Myocyte (in vitro differentiated cells): ENCODE data around the gene S100G. TPM values are rescaled to one million over a fixed set of nuclear protein-coding genes. Genes with fewer than 3 reads are reported as not detected.
A peak's percentile ranks its signal among the peaks of the same experiment; 100 is the strongest.

Source experiments
- DNase-seq: peaks from one replicate; pipeline ENCODE4 v3.0.0-alpha.2; 2012; ENCODE audit warnings: low read depth
- total RNA-seq: library from RNA; depleted of rRNA; stranded (reverse); fragments of >200 nt; gene quantifications from 2 replicates; pipeline ENCODE4 v1.2.3, GENCODE V29; 2014

The S100G gene
- total RNA-seq, 1 donor from 2014 or later, result not detected

- DNase-seq, result no peak
These were observed 3.4 kb upstream of the S100G start for GRCh38 chrX:16646366-16647138.

DNA sequence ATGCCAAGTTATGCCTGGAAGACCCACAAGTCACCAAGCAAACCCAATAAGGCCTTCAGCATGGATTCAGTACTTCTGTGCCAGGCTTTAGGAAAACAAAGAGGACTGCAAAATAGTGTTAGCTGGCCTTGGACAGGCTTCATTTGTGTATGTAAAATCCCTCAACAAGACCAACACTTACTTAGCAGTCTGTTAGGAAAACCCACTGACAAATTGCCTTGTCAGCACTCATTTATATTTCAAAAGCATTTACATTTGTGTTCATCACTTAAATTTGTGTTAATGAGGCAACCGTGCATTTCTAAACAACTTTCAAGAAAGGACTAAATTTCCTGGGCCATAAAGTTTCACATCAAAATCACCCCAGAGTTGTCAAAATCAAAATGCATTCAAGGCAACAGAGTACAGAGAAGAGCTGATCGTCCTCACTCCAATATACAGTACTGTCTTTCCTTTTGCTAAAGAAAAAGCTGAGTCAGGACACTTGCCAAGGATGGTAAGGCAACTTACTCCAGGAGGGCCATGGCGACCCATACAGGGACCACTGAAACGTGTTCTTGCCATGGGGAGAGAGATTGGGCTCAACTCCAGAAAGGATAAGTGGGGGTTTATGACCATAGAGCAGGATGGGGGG, 1.6 kb downstream of the S100G start:
- DNase-seq, result no peak

DNA sequence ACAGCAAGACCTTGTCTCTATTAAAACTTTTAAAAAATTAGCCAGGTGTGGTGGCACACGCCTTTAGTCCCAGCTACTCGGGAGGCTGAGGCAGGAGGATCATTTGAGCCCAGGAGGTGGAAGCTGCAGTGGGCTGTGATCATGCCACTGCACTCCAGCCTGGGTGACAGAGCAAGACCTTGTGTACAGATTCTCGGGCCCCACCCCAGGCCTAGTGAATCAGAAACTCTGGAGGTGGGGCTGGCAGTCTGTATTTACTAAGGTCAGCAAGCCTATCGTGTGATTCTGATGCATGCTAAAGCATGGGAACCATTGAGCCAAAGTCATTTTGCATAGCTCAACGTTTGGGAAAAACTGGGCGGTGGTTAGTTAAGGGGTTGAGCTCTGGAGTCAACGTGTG, 3.5 kb downstream of the S100G start:
- no peak for DNase-seq

DNA sequence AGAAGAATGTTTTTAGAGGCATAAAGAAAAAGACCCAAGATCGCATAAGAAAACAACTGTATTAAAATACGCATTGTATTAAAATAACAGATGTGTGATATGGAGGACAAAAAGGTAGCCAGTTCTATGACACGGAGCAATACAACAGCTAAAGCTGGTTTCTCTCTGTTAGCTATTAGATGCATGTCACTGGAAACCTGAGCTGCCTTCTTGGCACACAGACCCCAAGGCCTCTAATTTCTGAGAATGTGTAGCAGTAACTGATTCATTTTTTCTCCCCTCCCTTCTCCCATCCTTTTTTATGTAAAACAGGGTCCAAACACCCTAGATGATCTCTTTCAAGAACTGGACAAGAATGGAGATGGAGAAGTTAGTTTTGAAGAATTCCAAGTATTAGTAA, 4.1 kb downstream of the S100G start:
- DNase-seq, result no peak

DNA sequence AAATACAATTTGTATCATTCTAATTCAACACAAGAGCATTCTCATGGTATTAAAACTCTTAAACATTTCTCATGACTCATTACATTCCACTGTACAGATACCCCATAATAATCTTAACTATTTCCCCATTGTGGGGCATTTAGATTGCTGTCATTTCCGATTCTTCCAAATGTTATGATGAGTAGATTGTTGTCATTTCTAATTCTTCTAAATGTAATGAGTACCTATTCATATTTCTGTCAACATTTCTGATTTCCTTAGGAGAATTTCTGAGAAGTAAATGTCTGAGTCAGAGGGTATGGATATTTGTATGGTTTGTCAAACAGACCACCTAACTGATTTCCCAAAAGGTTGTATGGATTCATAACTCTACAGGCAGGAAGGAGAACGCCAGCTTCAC, 8.3 kb downstream of the S100G start:
- DNase-seq, result no peak

- no peak for DNase-seq
These were observed 9.4 kb downstream of the S100G start for GRCh38 chrX:16659321-16659720.

GRCh38 chrX:16661495-16661894, 11.5 kb downstream of the S100G start:
- DNase-seq, result no peak

DNA sequence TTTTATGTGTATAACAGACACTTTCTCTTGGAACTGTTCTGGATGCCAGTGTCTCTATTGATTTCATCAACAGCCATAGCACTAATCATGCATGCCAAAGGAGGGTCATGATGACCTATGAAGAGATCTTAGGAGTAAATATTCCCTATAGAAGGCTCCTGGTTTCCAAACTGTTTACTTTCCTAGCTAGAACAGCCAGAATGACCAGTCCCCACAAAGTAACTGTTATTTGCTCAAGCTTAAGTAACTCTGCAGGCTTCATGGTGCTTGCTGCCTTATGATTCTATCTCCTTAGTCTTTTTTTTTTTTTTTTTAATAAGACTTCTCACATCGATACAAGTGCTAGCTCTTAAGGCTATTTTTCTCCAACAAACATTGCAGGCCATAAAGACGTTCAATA, 12.4 kb downstream of the S100G start:
- DNase-seq, result no peak

DNA sequence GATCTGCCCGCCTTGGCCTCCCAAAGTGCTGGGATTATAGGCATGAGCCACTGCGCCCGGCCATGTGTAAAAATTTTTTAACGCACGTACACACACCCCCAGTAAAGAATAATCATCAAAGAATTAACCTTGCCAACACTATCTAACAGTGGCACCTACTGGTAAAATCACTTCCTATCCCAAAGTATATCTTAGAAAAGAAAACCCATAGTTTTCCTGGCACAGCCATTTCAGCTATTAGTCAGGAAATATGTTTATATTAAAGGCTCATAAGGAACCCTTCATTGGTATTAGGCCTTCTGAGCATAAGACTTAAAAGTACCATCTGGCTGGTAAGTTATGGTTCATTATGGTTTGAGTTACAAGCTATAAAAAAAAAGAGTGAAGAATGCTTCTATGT, 14.1 kb downstream of the S100G start:
- DNase-seq, result no peak

- no peak for DNase-seq
These were observed 14.7 kb downstream of the S100G start for GRCh38 chrX:16664626-16665025.

DNA sequence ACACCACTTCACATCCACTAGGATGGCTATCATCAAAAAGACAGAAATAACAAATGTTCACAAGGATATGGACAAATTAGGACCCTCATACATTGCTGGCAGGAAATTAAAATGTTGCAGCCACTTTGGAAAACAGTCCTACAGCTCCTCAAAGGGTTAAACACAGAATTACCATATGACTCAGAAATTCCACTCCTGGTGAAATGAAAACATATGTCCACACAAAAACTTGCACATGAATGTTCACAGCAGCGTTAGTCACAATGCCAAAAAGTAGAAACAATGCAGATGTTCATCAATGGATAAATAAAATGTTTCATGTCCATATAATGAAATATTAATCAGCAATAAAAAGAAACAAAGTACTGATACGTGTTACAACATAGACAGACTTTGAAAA, 15.1 kb downstream of the S100G start:
- no peak for DNase-seq

DNA sequence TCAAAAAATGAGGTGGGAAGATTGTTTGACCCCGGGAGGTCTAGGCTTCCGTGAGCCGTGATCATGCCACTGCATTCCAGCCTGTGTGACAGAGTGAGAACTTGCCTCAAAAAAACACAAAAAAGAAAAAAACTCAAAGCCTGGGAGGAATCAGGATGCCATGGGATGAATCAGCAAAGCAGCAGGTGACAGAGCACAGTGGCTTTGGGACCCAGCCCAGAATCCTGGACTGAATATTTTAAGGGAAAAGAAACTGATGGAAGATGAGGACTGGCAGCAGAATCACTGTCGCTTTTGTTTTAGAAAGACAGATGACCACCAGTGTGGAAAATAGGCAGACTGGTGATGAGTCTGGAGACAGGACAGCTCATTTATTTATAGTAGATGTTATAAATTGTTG, 16.6 kb downstream of the S100G start:
- DNase-seq, result peak; percentile 60

GRCh38 chrX:16671005-16671404, 21.0 kb downstream of the S100G start:
- DNase-seq, result peak; percentile 49

DNA sequence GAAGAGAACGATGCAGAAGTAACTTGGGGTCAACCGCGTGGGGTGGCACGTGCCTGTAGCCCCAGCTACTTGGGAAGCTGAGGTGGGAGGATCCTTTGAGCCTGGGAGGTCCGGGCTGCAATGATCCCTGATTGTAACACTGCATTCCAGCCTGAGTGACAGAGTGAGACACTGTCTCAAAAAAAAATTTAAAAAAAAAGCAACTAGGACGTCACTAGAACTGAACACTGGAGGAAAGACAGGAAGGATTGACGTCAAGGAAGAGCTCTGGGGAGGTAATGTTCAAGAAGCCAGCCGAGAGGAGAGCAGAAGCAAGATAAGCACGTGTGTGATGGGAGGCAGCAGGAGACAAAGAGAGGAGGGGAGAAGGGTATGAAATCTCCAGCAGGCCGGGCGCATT, 28.7 kb downstream of the S100G start:
- no peak for DNase-seq

GRCh38 chrX:16683007-16683664, 33.2 kb downstream of the S100G start:
- DNase-seq, result no peak

GRCh38 chrX:16687514-16687913, 37.6 kb downstream of the S100G start:
- DNase-seq, result no peak

DNA sequence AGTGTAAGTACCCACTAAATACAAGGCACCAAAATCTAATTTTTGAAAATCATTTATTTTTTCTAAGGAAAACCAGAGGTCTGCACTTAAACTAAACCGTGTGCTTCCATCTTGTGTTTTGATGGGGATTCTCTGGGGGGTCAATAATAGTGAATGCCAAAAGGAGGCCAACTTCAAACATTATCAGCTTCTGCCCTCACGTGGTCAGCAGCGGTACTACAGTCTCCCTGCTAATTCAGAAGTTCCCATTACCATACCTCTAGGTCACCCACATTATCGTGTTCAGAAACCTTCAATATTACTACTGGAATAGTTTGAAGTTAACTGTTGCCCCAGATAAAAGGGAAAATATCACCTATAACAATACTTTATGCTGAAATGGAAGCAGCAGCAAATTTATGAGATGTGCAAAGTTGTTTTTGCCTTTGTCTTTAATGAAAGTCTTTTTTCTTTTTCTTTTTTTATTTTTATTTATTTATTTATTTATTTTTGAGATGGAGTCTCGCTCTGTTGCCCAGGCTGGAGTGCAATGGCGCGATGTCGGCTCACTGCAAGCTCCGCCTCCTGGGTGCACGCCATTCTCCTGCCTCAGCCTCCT, 45.2 kb downstream of the S100G start:
- DNase-seq, result peak; percentile 49

DNA sequence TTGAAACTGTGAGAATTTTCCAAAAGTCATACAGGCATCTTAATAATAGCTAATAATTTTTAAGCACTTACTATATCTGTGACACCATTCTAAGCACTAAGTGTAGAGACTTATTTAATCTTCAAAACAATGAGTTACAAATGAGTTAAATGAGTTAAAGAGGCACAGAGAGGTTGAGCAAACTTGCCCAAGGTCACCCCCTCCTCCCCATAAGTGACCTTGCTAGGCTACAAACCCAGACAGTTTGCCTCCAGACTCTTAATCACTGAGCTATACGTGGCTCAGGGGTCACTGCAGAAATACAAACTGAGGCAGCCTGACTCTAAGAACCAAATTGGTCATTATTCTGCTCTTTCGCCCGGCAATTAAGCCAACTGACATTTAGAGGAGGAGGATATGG, 47.0 kb downstream of the S100G start:
- no peak for DNase-seq

DNA sequence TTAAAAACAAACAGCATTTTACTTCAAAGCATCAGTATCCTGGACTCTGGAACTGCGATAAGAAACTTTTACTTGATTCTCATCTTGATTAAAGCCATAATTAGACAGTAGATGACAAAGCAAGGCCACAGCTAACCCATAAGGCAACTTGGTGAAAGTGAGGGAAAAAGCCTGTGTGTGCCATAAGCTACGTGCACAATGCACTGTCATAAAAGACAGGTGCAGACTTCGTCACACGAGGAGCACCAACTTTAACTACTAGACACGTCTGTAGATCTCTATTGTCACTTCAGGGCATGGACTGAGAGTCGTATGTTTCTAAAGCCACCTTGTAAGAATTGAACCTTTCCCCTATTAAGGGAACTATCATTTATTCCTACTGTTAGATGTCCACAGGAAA, 49.4 kb downstream of the S100G start:
- no peak for DNase-seq

- no peak for DNase-seq
These were observed 50.8 kb downstream of the S100G start for GRCh38 chrX:16700734-16701133.

GRCh38 chrX:16702700-16703599, 53.0 kb downstream of the S100G start:
- DNase-seq, result no peak
